Parathyroid adenoma (tissue), 2 donors: ENCODE results near the gene DOP1A.

Experiments
- H2AFZ ChIP-seq: fragments of 300-600 bp; sonication (generic); one replicate; pipeline ENCODE4 v1.7.0; 2017; ENCODE audit warnings: antibody characterized with exemption, mild to moderate bottlenecking
- H3K27ac ChIP-seq: fragments of 300-600 bp; sonication (generic); one replicate; pipeline ENCODE4 v1.7.0; 2017
- H3K27me3 ChIP-seq: fragments of 300-600 bp; sonication (generic); one replicate; pipeline ENCODE4 v1.7.0; 2017; ENCODE audit warnings: low read length; ENCODE audit not compliant: control insufficient read depth, insufficient read depth
- H3K36me3 ChIP-seq: fragments of 300-600 bp; sonication (generic); one replicate; pipeline ENCODE4 v1.7.0; 2017; ENCODE audit warnings: low read length; ENCODE audit not compliant: control insufficient read depth, insufficient read depth
- H3K4me1 ChIP-seq: fragments of 300-600 bp; sonication (generic); one replicate; pipeline ENCODE4 v1.7.0; 2017; ENCODE audit warnings: control low read depth
- H3K4me2 ChIP-seq: fragments of 300-600 bp; sonication (generic); one replicate; pipeline ENCODE4 v1.7.0; 2017; ENCODE audit warnings: low read length
- H3K4me3 ChIP-seq: fragments of 300-600 bp; sonication (generic); one replicate; pipeline ENCODE4 v1.7.0; 2017; ENCODE audit warnings: low read depth, low read length
- H3K79me2 ChIP-seq: fragments of 300-600 bp; sonication (generic); one replicate; pipeline ENCODE4 v1.7.0; 2017; ENCODE audit warnings: control low read depth
- H3K9ac ChIP-seq: fragments of 300-600 bp; sonication (generic); one replicate; pipeline ENCODE4 v1.7.0; 2017; ENCODE audit warnings: mild to moderate bottlenecking
- H3K9me3 ChIP-seq: fragments of 300-600 bp; sonication (generic); one replicate; pipeline ENCODE4 v1.7.0; 2017; ENCODE audit warnings: low read length; ENCODE audit not compliant: control insufficient read depth
- CTCF ChIP-seq: fragments of 300-600 bp; sonication (generic); IDR thresholded peaks from one replicate; pipeline ENCODE4 v1.7.0; 2017; ENCODE audit warnings: antibody characterized with exemption, mild to moderate bottlenecking
- donor health status: primary hyperparathyroidism.

The DOP1A gene

DNA sequence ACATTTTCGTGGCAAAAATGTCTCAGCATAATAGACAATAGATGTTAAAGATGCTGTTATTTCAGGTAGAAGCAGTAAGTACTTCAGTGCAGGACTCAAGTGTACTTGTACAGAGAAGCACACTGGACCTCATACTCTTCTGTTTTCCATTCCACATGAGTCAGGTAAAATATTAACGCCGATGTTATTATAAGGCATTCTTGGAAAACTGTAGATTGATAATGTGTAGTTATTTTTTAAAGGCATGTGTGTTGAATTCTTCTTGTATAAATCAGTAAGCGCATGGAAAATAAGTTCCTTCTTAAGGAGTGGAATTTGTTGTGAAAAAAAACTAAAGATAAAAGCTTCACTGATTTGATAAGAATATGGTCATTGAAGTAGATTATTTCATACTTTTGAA, 45.8 kb downstream of the DOP1A start:
- no peak overlapping the region for H2AFZ ChIP-seq
- H3K4me1 ChIP-seq, result no peaks in the 10 kb centered on the region
- H3K9me3 ChIP-seq, result no peaks in the 10 kb centered on the region
- no peak overlapping the region for H3K9ac ChIP-seq
- H3K79me2 ChIP-seq, result no peaks in the 10 kb centered on the region
- H3K4me2 ChIP-seq, result no peak overlapping the region
- no peak overlapping the region for H3K27ac ChIP-seq
- H3K36me3 ChIP-seq, result no peaks in the 10 kb centered on the region
- H3K4me3 ChIP-seq, result no peak overlapping the region
- no peaks in the 10 kb centered on the region for H3K27me3 ChIP-seq
- TF ChIP-seq CTCF, result no peak

- Histone ChIP-seq H3K79me2 (no peaks in the 10 kb centered on the region), H3K27me3 (no peaks in the 10 kb centered on the region), H3K9me3 (no peaks in the 10 kb centered on the region), H3K4me3 (no peak overlapping the region), H3K27ac (no peak overlapping the region), H3K9ac (no peak overlapping the region), H3K36me3 (no peaks in the 10 kb centered on the region), H3K4me1 (no peaks in the 10 kb centered on the region), H2AFZ (no peak overlapping the region), H3K4me2 (no peak overlapping the region)
- TF ChIP-seq CTCF, result no peak
These were observed 46.7 kb downstream of the DOP1A start for GRCh38 chr6:83114164-83114563.

DNA sequence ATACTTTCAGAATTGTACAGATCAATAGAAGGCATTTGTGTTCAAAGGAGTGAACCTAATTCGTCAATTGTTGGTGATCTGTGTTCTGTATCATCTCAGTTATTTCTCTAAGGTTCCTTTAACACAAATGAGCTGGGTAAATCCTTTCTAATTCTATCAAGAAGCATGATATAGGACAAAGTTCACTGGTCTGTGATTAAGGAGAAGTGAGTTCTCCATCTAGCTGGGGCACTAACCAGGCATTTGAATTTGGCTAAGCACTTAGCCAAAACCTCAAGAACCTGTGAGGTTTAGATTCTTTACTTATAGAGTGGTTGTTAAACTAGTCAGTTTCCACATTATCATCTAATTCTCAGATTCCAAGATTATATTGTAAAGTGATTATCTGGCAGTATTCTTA, 50.3 kb downstream of the DOP1A start:
- Histone ChIP-seq H3K9ac (no peak overlapping the region), H3K79me2 (no peaks in the 10 kb centered on the region), H2AFZ (no peak overlapping the region), H3K4me3 (no peak overlapping the region), H3K27me3 (no peaks in the 10 kb centered on the region), H3K4me2 (no peak overlapping the region), H3K4me1 (no peaks in the 10 kb centered on the region), H3K9me3 (no peaks in the 10 kb centered on the region), H3K36me3 (no peaks in the 10 kb centered on the region), H3K27ac (no peak overlapping the region)
- no peak for TF ChIP-seq CTCF

- no peak for TF ChIP-seq CTCF
- no peaks in the 10 kb centered on the region for H3K9me3 ChIP-seq
- H3K4me2 ChIP-seq, result no peak overlapping the region
- H3K36me3 ChIP-seq, result no peaks in the 10 kb centered on the region
- no peak overlapping the region for H2AFZ ChIP-seq
- no peaks in the 10 kb centered on the region for H3K27me3 ChIP-seq
- H3K9ac ChIP-seq, result no peak overlapping the region
- H3K4me3 ChIP-seq, result no peak overlapping the region
- no peak overlapping the region for H3K27ac ChIP-seq
- no peaks in the 10 kb centered on the region for H3K4me1 ChIP-seq
- no peaks in the 10 kb centered on the region for H3K79me2 ChIP-seq
These were observed 52.4 kb downstream of the DOP1A start for GRCh38 chr6:83119742-83120300.

DNA sequence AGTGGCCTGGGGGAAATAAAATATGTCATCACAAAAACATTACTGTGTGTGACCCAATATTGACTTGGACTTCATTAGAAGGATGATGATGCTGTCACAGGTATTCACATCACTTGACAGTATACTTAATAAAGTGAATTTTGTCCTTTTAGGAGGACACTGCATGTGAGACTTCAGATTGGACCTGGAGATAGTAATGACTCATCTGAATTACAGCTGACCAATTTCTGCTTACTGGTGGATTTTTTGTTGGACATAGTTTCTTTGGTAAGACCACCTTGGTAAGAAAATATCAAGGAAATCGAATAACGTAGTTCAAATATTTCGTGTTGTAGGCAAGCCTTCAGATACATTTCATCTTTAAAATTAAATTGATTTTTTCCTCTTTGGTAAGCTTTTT, 57.1 kb downstream of the DOP1A start:
- H3K4me3 ChIP-seq, result no peak overlapping the region
- H2AFZ ChIP-seq, result no peak overlapping the region
- no peak overlapping the region for H3K4me2 ChIP-seq
- no peaks in the 10 kb centered on the region for H3K9me3 ChIP-seq
- no peaks in the 10 kb centered on the region for H3K4me1 ChIP-seq
- no peak overlapping the region for H3K9ac ChIP-seq
- H3K27ac ChIP-seq, result no peak overlapping the region
- TF ChIP-seq CTCF, result no peak
- H3K27me3 ChIP-seq, result no peaks in the 10 kb centered on the region
- no peaks in the 10 kb centered on the region for H3K79me2 ChIP-seq
- H3K36me3 ChIP-seq, result no peaks in the 10 kb centered on the region
